ENCODE measurements around the gene GRK3. TPM values are rescaled to one million over a fixed set of nuclear protein-coding genes. Genes with fewer than 3 reads are reported as not detected.

Gene GRK3
- total and polyA plus RNA-seq, 7 experiments from 2014 or later: 0.69 to 44.8 (median 6.5) TPM

DNA sequence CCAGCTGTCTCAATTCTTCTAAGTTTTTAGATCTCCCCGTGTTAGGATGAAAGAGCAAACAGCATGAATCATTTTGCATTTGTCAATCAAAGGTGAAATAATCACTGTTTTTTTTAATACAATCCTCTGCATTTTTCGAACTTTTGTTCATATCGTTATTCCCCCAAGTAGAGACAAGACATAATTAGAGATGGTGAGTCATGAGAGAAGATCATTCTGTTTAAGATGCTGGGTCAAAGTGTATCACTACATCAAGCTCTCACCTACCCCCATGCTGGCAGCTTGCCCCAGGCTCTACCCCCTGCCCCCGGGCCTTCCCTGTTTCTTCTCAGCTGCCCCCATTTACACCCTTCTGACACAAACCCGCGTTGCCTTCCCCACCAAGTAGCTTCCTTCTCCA lies 147.0 kb downstream of the GRK3 start:
- Mint-ChIP-seq H3K27ac (peak overlapping the region in 1 of 9 donors; percentile 60), H3K27me3 (no peaks in the 10 kb centered on the region), H3K9me3 (no peaks in the 10 kb centered on the region), H3K36me3 (peaks cover 0 to 46% (median 23%) of the 10 kb centered on the region in 5 donors), H3K4me1 (peaks cover 0 to 50% (median 5%) of the 10 kb centered on the region in 7 donors), H3K4me3 (no peak overlapping the region)
- H3K36me3 ChIP-seq (ENCODE audit: control insufficient read depth in 2 of 3, insufficient read depth in 3 of 3, low read length in 3 of 3): no peaks in the 10 kb centered on the region
- intact Hi-C loops (cut with micrococcal nuclease): loop anchor here in 1 of 2 donors (2.0 kb wide), 1 partner anchor 25 kb away; no protein-coding TSS in a partner anchor
- POLR2A ChIA-PET: no interaction called here
- H3K4me3 ChIP-seq (ENCODE audit: low read length): no peak overlapping the region
- no peaks in the 10 kb centered on the region for H3K27me3 ChIP-seq (ENCODE audit: control insufficient read depth in 2 of 2, insufficient read depth in 2 of 2, low read length in 2 of 2)
- no peak overlapping the region for H3K27ac ChIP-seq (ENCODE audit: low read depth, low read length)
- ATAC-seq (no peak), DNase-seq (no peak)
- H3K4me1 ChIP-seq (ENCODE audit: control insufficient read depth in 2 of 2, insufficient read depth in 2 of 2, low read length in 2 of 2): no peaks in the 10 kb centered on the region
- no peaks in the 10 kb centered on the region for H3K9me3 ChIP-seq (ENCODE audit: control insufficient read depth in 2 of 3, low read length in 3 of 3)
- CTCF ChIA-PET: no interaction called here

GRCh38 chr22:25712661-25713400 lies 148.4 kb downstream of the GRK3 start:
- H3K27me3 ChIP-seq (ENCODE audit: control insufficient read depth in 2 of 2, insufficient read depth in 2 of 2, low read length in 2 of 2): no peaks in the 10 kb centered on the region
- no peaks in the 10 kb centered on the region for H3K9me3 ChIP-seq (ENCODE audit: control insufficient read depth in 2 of 3, low read length in 3 of 3)
- peaks cover 0 to 41% (median 17%) of the 10 kb centered on the region in 5 donors for H3K36me3 Mint-ChIP-seq
- no peaks in the 10 kb centered on the region for H3K9me3 Mint-ChIP-seq
- H3K4me1 ChIP-seq (ENCODE audit: control insufficient read depth in 2 of 2, insufficient read depth in 2 of 2, low read length in 2 of 2): no peaks in the 10 kb centered on the region
- intact Hi-C loops (cut with micrococcal nuclease): no loop called here
- H3K4me3 ChIP-seq (ENCODE audit: low read length): no peak overlapping the region
- H3K27ac ChIP-seq (ENCODE audit: low read depth, low read length): no peak overlapping the region
- no peak overlapping the region for H3K4me3 Mint-ChIP-seq
- ChIA-PET POLR2A (no interaction called here), CTCF (no interaction called here)
- H3K4me1 Mint-ChIP-seq: peaks cover 0 to 49% (median 5%) of the 10 kb centered on the region in 7 donors
- DNase-seq (no peak), ATAC-seq (no peak)
- no peaks in the 10 kb centered on the region for H3K27me3 Mint-ChIP-seq
- H3K27ac Mint-ChIP-seq: no peak overlapping the region
- no peaks in the 10 kb centered on the region for H3K36me3 ChIP-seq (ENCODE audit: control insufficient read depth in 2 of 3, insufficient read depth in 3 of 3, low read length in 3 of 3)

- ChIA-PET CTCF (no interaction called here), POLR2A (no interaction called here)
- Mint-ChIP-seq H3K4me3 (no peak overlapping the region), H3K27ac (no peak overlapping the region), H3K36me3 (peaks cover 0 to 46% (median 17%) of the 10 kb centered on the region in 5 donors), H3K27me3 (no peaks in the 10 kb centered on the region), H3K4me1 (peaks cover 0 to 51% (median 5%) of the 10 kb centered on the region in 7 donors), H3K9me3 (no peaks in the 10 kb centered on the region)
- ATAC-seq (no peak), DNase-seq (no peak)
- H3K27ac ChIP-seq (ENCODE audit: low read depth, low read length): no peak overlapping the region
- intact Hi-C loops (cut with micrococcal nuclease): no loop called here
- H3K9me3 ChIP-seq (ENCODE audit: control insufficient read depth in 2 of 3, low read length in 3 of 3): no peaks in the 10 kb centered on the region
- H3K36me3 ChIP-seq (ENCODE audit: control insufficient read depth in 2 of 3, insufficient read depth in 3 of 3, low read length in 3 of 3): no peaks in the 10 kb centered on the region
- no peak overlapping the region for H3K4me3 ChIP-seq (ENCODE audit: low read length)
- H3K27me3 ChIP-seq (ENCODE audit: control insufficient read depth in 2 of 2, insufficient read depth in 2 of 2, low read length in 2 of 2): no peaks in the 10 kb centered on the region
- H3K4me1 ChIP-seq (ENCODE audit: control insufficient read depth in 2 of 2, insufficient read depth in 2 of 2, low read length in 2 of 2): no peaks in the 10 kb centered on the region
Measured at GRCh38 chr22:25714070-25714469, 149.6 kb downstream of the GRK3 start.

DNA sequence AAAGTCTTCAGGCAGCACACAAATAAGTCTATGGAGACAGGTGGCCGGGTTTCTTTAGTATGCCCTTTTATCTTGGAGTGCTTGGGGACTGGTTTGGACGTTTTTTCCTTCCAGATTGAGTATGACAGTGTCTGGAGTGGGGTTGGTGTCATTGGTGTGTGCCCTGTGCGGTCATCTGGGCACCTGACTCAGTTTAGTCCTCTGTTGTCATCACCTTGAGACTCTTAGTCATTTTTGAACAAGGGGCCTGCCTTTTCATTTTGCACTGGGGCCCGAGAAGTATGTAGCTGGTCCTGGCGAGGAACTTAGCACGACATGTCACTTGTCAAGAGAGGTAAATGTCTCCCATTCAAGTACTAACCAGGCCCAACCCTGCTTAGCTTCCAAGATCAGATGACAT lies 150.3 kb downstream of the GRK3 start:
- no peaks in the 10 kb centered on the region for H3K36me3 ChIP-seq (ENCODE audit: control insufficient read depth in 2 of 3, insufficient read depth in 3 of 3, low read length in 3 of 3)
- Mint-ChIP-seq H3K9me3 (no peaks in the 10 kb centered on the region), H3K27ac (no peak overlapping the region), H3K36me3 (peaks cover 0 to 46% (median 16%) of the 10 kb centered on the region in 5 donors), H3K4me3 (no peak overlapping the region), H3K27me3 (no peaks in the 10 kb centered on the region), H3K4me1 (peaks cover 0 to 48% (median 4%) of the 10 kb centered on the region in 7 donors)
- no peak for DNase-seq
- H3K4me1 ChIP-seq (ENCODE audit: control insufficient read depth in 2 of 2, insufficient read depth in 2 of 2, low read length in 2 of 2): no peaks in the 10 kb centered on the region
- H3K27ac ChIP-seq (ENCODE audit: low read depth, low read length): no peak overlapping the region
- CTCF ChIA-PET: no interaction called here
- no peak overlapping the region for H3K4me3 ChIP-seq (ENCODE audit: low read length)
- H3K27me3 ChIP-seq (ENCODE audit: control insufficient read depth in 2 of 2, insufficient read depth in 2 of 2, low read length in 2 of 2): no peaks in the 10 kb centered on the region
- no peak for ATAC-seq
- POLR2A ChIA-PET: no interaction called here
- no peaks in the 10 kb centered on the region for H3K9me3 ChIP-seq (ENCODE audit: control insufficient read depth in 2 of 3, low read length in 3 of 3)
- intact Hi-C loops (cut with micrococcal nuclease): no loop called here

GRCh38 chr22:25716637-25717036 lies 152.2 kb downstream of the GRK3 start:
- Mint-ChIP-seq H3K27me3 (no peaks in the 10 kb centered on the region), H3K9me3 (no peaks in the 10 kb centered on the region), H3K4me3 (no peak overlapping the region), H3K27ac (no peak overlapping the region), H3K36me3 (peaks cover 0 to 40% (median 6%) of the 10 kb centered on the region in 5 donors), H3K4me1 (peaks cover 0 to 33% (median 0%) of the 10 kb centered on the region in 7 donors)
- H3K4me3 ChIP-seq (ENCODE audit: low read length): no peak overlapping the region
- POLR2A ChIA-PET: no interaction called here
- no peaks in the 10 kb centered on the region for H3K4me1 ChIP-seq (ENCODE audit: control insufficient read depth in 2 of 2, insufficient read depth in 2 of 2, low read length in 2 of 2)
- ATAC-seq (no peak), DNase-seq (no peak)
- no peaks in the 10 kb centered on the region for H3K36me3 ChIP-seq (ENCODE audit: control insufficient read depth in 2 of 3, insufficient read depth in 3 of 3, low read length in 3 of 3)
- H3K9me3 ChIP-seq (ENCODE audit: control insufficient read depth in 2 of 3, low read length in 3 of 3): no peaks in the 10 kb centered on the region
- no peak overlapping the region for H3K27ac ChIP-seq (ENCODE audit: low read depth, low read length)
- CTCF ChIA-PET: no interaction called here
- H3K27me3 ChIP-seq (ENCODE audit: control insufficient read depth in 2 of 2, insufficient read depth in 2 of 2, low read length in 2 of 2): no peaks in the 10 kb centered on the region
- intact Hi-C loops (cut with micrococcal nuclease): no loop called here

- Histone ChIP-seq H3K4me1 (ENCODE audit: control insufficient read depth in 2 of 2, insufficient read depth in 2 of 2, low read length in 2 of 2) (no peaks in the 10 kb centered on the region), H3K9me3 (ENCODE audit: control insufficient read depth in 2 of 3, low read length in 3 of 3) (no peaks in the 10 kb centered on the region), H3K27me3 (ENCODE audit: control insufficient read depth in 2 of 2, insufficient read depth in 2 of 2, low read length in 2 of 2) (no peaks in the 10 kb centered on the region), H3K4me3 (ENCODE audit: low read length) (no peak overlapping the region), H3K27ac (ENCODE audit: low read depth, low read length) (no peak overlapping the region), H3K36me3 (ENCODE audit: control insufficient read depth in 2 of 3, insufficient read depth in 3 of 3, low read length in 3 of 3) (no peaks in the 10 kb centered on the region)
- intact Hi-C loops (cut with micrococcal nuclease): no loop called here
- H3K27me3 Mint-ChIP-seq: no peaks in the 10 kb centered on the region
- no peak for DNase-seq
- ChIA-PET POLR2A (no interaction called here), CTCF (no interaction called here)
- H3K9me3 Mint-ChIP-seq: no peaks in the 10 kb centered on the region
- H3K4me1 Mint-ChIP-seq: peaks cover 0 to 27% (median 0%) of the 10 kb centered on the region in 7 donors
- H3K27ac Mint-ChIP-seq: no peak overlapping the region
- peaks cover 0 to 43% (median 4%) of the 10 kb centered on the region in 5 donors for H3K36me3 Mint-ChIP-seq
- ATAC-seq: no peak
- H3K4me3 Mint-ChIP-seq: no peak overlapping the region
Measured at GRCh38 chr22:25718135-25718840, 153.8 kb downstream of the GRK3 start.

DNA sequence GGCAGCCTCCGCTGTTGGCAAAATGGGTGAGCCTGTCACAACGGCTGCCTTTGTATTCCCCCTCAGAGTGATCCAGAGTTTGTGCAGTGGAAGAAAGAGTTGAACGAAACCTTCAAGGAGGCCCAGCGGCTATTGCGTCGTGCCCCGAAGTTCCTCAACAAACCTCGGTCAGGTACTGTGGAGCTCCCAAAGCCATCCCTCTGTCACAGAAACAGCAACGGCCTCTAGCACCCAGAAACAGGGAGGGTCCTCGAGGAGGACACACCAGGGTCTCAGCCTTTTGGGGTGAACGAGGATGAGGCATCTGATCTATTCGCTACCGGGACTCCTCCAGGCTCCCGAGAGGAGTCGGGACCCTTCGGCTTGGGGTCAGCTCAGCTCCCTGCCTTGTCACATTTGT lies 157.7 kb downstream of the GRK3 start:
- CTCF ChIA-PET: no interaction called here
- Mint-ChIP-seq H3K27ac (no peak overlapping the region), H3K4me3 (no peak overlapping the region), H3K4me1 (peaks cover 0 to 28% (median 0%) of the 10 kb centered on the region in 7 donors), H3K36me3 (peaks cover 0 to 33% (median 0%) of the 10 kb centered on the region in 5 donors), H3K9me3 (no peaks in the 10 kb centered on the region), H3K27me3 (peaks cover 0 to 3% (median 0%) of the 10 kb centered on the region in 5 donors)
- Histone ChIP-seq H3K4me3 (ENCODE audit: low read length) (no peak overlapping the region), H3K9me3 (ENCODE audit: control insufficient read depth in 2 of 3, low read length in 3 of 3) (no peaks in the 10 kb centered on the region), H3K36me3 (ENCODE audit: control insufficient read depth in 2 of 3, insufficient read depth in 3 of 3, low read length in 3 of 3) (no peaks in the 10 kb centered on the region), H3K27me3 (ENCODE audit: control insufficient read depth in 2 of 2, insufficient read depth in 2 of 2, low read length in 2 of 2) (no peaks in the 10 kb centered on the region), H3K27ac (ENCODE audit: low read depth, low read length) (no peak overlapping the region), H3K4me1 (ENCODE audit: control insufficient read depth in 2 of 2, insufficient read depth in 2 of 2, low read length in 2 of 2) (no peaks in the 10 kb centered on the region)
- ATAC-seq (no peak), DNase-seq (no peak)
- POLR2A ChIA-PET: no interaction called here
- intact Hi-C loops (cut with micrococcal nuclease): no loop called here
